ENCODE measurements around the gene CENPT. TPM values are rescaled to one million over a fixed set of nuclear protein-coding genes. Genes with fewer than 3 reads are reported as not detected.

Gene CENPT
- total and polyA plus RNA-seq, 2 of the 13 experiments (the other 11 are each of a cell fraction or from before 2014, with no cell fraction given), result 40.9 to 43.3 TPM

DNA sequence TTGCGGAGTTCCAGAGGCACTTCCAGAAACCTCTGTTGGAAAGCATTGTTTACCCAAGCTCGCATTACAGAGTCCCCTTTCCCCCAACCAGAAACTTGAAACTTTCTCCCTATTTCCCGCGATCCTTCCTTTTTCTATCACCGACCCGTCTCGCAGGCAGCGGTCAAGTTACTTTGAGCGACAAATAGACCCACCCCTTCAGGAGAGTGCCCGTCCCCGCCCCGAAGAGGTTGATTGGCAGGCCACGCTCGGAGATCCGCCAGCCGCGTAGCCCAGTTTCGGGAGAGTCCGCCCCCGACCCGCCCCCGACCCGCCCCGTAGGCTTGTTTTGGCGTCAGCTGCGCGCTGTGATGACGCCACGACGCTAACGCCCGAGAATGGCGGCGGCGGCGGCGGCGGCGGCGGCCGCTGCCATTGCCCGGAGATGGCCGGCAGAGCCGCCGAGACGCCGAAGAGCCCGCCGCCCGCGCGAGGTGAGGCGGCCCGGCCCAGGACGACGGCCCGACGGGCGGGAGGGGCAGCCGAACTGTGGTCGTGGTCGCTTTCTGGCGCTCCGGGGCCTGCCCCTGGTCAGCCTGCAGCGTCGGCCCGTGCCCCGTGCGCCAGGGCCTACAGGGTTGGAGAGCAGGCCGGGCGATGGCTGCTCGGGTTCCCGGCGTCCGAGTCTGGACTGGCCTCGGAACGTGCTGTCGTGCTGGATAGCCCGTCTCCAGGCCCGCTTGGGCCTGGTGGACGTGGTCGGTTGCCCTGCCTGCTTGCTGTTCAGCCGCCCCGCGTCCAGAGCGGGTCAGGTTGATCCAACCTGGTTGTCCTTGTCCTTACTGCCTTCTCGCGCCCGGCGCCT, 45.6 kb upstream of the CENPT start, which contains the start of gene PSKH1 (continued):
- TF ChIP-seq ZNF670 (CRISPR knock-in tag; IDR thresholded peaks at IDR 0.05; ENCODE audit: borderline replicate concordance), result peak; percentile 63; the same call in 1 of the 2 replicates
- TF ChIP-seq ZEB1 (IDR thresholded peaks at IDR 0.05; ENCODE audit: insufficient replicate concordance, low read depth), result no peak
- TF ChIP-seq CHCHD3 (CRISPR knock-in tag; IDR thresholded peaks at IDR 0.05), result peak; percentile 94; the same call in 1 of the 2 replicates
- no peak for TF ChIP-seq MIER3 (CRISPR knock-in tag; IDR thresholded peaks at IDR 0.05; ENCODE audit: borderline replicate concordance)
- no peak for TF ChIP-seq ZSCAN9 (CRISPR knock-in tag; IDR thresholded peaks at IDR 0.05; ENCODE audit: borderline replicate concordance)
- no peak for TF ChIP-seq ZNF879 (CRISPR knock-in tag; IDR thresholded peaks at IDR 0.05)
- TF ChIP-seq, protein P1, sequence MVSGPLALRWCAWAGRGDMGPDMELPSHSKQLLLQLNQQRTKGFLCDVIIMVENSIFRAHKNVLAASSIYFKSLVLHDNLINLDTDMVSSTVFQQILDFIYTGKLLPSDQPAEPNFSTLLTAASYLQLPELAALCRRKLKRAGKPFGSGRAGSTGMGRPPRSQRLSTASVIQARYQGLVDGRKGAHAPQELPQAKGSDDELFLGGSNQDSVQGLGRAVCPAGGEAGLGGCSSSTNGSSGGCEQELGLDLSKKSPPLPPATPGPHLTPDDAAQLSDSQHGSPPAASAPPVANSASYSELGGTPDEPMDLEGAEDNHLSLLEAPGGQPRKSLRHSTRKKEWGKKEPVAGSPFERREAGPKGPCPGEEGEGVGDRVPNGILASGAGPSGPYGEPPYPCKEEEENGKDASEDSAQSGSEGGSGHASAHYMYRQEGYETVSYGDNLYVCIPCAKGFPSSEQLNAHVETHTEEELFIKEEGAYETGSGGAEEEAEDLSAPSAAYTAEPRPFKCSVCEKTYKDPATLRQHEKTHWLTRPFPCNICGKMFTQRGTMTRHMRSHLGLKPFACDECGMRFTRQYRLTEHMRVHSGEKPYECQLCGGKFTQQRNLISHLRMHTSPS (CRISPR knock-in tag; IDR thresholded peaks at IDR 0.05; ENCODE audit: low read depth), result peak; percentile 37; the same call in 1 of the 2 replicates
- TF ChIP-seq, protein P2, sequence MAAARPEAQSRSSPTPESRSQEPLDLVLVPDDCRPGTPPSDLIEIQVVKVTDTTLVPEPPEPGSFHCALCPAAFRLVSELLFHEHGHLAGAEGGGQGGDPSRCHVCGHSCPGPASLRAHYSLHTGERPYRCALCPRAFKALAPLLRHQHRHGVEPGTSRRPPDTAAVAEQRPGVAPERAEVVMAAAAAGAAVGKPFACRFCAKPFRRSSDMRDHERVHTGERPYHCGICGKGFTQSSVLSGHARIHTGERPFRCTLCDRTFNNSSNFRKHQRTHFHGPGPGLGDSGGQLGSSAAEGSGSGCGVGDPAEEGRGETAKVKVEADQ (CRISPR knock-in tag; IDR thresholded peaks at IDR 0.05; ENCODE audit: borderline replicate concordance), result peak; percentile 53; the same call in 1 of the 2 replicates
- peak; percentile 36 for TF ChIP-seq HNRNPK (IDR thresholded peaks at IDR 0.05; ENCODE audit: low read depth, low read length, poor library complexity, severe bottlenecking)
- TF ChIP-seq, protein P3, sequence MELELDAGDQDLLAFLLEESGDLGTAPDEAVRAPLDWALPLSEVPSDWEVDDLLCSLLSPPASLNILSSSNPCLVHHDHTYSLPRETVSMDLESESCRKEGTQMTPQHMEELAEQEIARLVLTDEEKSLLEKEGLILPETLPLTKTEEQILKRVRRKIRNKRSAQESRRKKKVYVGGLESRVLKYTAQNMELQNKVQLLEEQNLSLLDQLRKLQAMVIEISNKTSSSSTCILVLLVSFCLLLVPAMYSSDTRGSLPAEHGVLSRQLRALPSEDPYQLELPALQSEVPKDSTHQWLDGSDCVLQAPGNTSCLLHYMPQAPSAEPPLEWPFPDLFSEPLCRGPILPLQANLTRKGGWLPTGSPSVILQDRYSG (CRISPR knock-in tag; IDR thresholded peaks at IDR 0.05), result peak; percentile 81
- TF ChIP-seq ZFAT (CRISPR knock-in tag; conservative IDR thresholded peaks at IDR 0.05), result peak; percentile 88; the same call in 1 of the 2 replicates
- TF ChIP-seq, protein P4, sequence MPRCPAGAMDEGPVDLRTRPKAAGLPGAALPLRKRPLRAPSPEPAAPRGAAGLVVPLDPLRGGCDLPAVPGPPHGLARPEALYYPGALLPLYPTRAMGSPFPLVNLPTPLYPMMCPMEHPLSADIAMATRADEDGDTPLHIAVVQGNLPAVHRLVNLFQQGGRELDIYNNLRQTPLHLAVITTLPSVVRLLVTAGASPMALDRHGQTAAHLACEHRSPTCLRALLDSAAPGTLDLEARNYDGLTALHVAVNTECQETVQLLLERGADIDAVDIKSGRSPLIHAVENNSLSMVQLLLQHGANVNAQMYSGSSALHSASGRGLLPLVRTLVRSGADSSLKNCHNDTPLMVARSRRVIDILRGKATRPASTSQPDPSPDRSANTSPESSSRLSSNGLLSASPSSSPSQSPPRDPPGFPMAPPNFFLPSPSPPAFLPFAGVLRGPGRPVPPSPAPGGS (CRISPR knock-in tag; IDR thresholded peaks at IDR 0.05), result peak; percentile 83
- TF ChIP-seq SMARCE1 (IDR thresholded peaks at IDR 0.05; ENCODE audit: borderline replicate concordance), result no peak
- TF ChIP-seq TGIF2 (CRISPR knock-in tag; IDR thresholded peaks at IDR 0.05), result peak; percentile 26; the same call in 1 of the 2 replicates
- TF ChIP-seq, protein P5, sequence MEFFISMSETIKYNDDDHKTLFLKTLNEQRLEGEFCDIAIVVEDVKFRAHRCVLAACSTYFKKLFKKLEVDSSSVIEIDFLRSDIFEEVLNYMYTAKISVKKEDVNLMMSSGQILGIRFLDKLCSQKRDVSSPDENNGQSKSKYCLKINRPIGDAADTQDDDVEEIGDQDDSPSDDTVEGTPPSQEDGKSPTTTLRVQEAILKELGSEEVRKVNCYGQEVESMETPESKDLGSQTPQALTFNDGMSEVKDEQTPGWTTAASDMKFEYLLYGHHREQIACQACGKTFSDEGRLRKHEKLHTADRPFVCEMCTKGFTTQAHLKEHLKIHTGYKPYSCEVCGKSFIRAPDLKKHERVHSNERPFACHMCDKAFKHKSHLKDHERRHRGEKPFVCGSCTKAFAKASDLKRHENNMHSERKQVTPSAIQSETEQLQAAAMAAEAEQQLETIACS (CRISPR knock-in tag; IDR thresholded peaks at IDR 0.05), result no peak
- TF ChIP-seq NFKB2 (CRISPR knock-in tag; IDR thresholded peaks at IDR 0.05; ENCODE audit: borderline replicate concordance), result peak; percentile 88; the same call in 1 of the 2 replicates
- TF ChIP-seq, protein P6, sequence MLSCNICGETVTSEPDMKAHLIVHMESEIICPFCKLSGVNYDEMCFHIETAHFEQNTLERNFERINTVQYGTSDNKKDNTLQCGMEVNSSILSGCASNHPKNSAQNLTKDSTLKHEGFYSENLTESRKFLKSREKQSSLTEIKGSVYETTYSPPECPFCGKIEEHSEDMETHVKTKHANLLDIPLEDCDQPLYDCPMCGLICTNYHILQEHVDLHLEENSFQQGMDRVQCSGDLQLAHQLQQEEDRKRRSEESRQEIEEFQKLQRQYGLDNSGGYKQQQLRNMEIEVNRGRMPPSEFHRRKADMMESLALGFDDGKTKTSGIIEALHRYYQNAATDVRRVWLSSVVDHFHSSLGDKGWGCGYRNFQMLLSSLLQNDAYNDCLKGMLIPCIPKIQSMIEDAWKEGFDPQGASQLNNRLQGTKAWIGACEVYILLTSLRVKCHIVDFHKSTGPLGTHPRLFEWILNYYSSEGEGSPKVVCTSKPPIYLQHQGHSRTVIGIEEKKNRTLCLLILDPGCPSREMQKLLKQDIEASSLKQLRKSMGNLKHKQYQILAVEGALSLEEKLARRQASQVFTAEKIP (CRISPR knock-in tag; IDR thresholded peaks at IDR 0.05; ENCODE audit: borderline replicate concordance), result no peak
- 0 out of 2 replicates have a peak, but pooled peaks have one; percentile 12 for TF ChIP-seq KLF6 (CRISPR knock-in tag; IDR thresholded peaks at IDR 0.05)
- TF ChIP-seq ZKSCAN1 (IDR thresholded peaks at IDR 0.05; ENCODE audit: low read length), result no peak
- peak; percentile 30; the same call in 1 of the 2 replicates for TF ChIP-seq RXRB (CRISPR knock-in tag; IDR thresholded peaks at IDR 0.05; ENCODE audit: borderline replicate concordance)
- no peak for TF ChIP-seq SNAPC2 (CRISPR knock-in tag; IDR thresholded peaks at IDR 0.05)
